ENCODE data around the gene FDPS.

FDPS gene

DNA sequence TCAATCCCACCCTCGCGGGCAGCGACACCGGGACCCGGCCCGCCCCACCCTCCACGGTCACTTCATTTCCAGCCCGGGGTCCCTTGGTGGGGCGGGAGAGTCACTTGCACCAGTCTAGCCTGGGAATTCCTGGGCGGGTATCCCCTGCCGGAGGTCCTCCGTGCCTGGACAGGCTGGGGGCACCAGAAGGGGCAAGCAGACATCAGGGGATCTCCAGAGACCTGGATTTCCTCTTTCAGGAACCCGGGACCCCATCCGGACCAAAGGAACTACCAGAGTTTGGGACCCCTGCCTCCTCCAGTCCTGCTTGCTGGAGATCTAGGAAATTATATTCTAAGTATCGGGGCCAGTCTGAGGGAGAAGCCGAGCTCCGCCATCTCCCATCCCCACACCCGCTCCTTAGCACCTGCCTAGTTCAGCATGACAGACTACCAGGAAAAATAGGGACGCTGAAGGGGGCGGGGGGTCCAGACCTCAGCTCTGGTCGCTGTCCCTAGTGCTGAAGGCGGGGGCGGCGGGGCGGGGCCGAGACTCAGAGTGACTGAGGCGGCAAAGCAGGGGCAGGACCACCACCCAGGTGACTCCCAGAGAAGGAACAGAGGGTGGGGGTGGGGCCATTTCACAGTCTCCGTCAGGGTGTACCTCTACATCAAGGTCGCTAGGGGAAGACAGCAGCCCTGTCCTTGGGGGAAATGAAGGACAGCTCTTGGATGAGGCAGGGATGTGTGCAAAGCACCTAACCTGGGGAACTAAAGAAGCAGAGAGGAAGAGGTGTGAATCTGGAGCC is 30.6 kb upstream of the FDPS start:
- TF ChIP-seq, protein P1, sequence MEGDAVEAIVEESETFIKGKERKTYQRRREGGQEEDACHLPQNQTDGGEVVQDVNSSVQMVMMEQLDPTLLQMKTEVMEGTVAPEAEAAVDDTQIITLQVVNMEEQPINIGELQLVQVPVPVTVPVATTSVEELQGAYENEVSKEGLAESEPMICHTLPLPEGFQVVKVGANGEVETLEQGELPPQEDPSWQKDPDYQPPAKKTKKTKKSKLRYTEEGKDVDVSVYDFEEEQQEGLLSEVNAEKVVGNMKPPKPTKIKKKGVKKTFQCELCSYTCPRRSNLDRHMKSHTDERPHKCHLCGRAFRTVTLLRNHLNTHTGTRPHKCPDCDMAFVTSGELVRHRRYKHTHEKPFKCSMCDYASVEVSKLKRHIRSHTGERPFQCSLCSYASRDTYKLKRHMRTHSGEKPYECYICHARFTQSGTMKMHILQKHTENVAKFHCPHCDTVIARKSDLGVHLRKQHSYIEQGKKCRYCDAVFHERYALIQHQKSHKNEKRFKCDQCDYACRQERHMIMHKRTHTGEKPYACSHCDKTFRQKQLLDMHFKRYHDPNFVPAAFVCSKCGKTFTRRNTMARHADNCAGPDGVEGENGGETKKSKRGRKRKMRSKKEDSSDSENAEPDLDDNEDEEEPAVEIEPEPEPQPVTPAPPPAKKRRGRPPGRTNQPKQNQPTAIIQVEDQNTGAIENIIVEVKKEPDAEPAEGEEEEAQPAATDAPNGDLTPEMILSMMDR (conservative IDR thresholded peaks at IDR 0.05; ENCODE audit: control insufficient read depth, insufficient read depth, low read depth, low read length): no peak
- DNase-seq (ENCODE audit: low read depth): peak; percentile 12
- H3K4me3 ChIP-seq (ENCODE audit: control insufficient read depth, low read depth, low read length): peak overlapping the region; percentile 58

DNA sequence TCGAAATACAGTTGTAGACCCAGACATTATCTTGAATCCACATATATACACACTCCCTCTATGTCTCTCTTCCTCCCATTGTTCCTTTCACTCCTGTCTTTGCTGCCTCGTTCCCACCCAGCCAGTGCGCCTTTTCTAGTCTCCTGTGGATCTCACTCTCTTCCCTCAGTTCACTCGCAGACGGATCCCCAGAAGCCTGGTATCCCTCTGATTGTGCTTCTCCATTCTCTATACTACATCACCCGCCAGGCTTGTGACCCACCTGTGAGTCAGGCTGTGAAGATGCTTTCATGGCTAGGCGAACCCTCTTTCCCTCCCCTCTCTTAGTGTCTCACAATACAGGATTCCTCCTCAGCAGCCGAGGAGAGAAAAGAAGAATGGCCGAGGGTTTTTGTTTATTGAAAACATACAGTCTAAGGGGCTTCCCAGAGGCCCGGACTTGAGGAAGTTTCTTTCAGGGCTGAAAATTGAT is 29.9 kb upstream of the FDPS start:
- no peak for DNase-seq (ENCODE audit: low read depth)
- TF ChIP-seq, protein P1 (conservative IDR thresholded peaks at IDR 0.05; ENCODE audit: control insufficient read depth, insufficient read depth, low read depth, low read length): no peak
- H3K4me3 ChIP-seq (ENCODE audit: control insufficient read depth, low read depth, low read length): no peak overlapping the region

DNA sequence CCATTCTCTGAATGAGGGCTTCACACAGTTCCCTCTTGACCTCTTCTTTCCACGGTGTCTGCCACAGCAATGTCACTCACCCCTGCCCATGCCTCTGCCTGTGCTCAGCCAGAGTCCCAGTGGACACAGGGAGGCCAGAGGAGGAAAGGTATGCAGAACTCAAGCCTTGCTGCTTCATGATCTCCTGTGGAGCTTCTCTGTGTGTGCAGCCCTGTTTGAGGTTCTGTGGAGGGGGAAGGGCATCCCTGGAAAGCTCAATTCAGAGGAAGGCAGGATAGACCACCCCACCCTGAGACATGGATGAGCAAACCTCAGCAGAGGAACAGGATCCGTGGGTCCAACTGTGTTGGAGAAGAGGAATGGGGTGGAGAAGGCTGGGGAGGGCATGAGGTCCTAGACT is 29.4 kb upstream of the FDPS start:
- DNase-seq (ENCODE audit: low read depth): no peak
- no peak overlapping the region for H3K4me3 ChIP-seq (ENCODE audit: control insufficient read depth, low read depth, low read length)
- TF ChIP-seq, protein P1 (conservative IDR thresholded peaks at IDR 0.05; ENCODE audit: control insufficient read depth, insufficient read depth, low read depth, low read length): no peak

DNA sequence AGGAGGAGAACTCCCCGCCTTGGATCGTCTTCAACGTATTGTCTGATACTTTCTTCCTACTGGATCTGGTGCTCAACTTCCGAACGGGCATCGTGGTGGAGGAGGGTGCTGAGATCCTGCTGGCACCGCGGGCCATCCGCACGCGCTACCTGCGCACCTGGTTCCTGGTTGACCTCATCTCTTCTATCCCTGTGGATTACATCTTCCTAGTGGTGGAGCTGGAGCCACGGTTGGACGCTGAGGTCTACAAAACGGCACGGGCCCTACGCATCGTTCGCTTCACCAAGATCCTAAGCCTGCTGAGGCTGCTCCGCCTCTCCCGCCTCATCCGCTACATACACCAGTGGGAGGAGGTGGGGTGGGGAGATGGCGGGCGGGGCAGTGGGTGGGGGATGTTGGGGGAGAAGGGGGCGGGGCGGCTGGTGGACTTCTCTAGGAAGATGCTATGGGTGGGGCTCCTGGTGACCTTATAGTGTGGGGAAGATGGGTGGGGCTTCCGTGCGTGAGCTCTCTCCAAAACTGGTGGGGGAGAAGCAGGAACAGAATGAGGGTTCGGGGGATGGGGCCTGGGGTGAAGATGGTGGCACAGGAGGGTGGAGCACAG is 26.1 kb upstream of the FDPS start:
- no peak for DNase-seq (ENCODE audit: low read depth)
- no peak overlapping the region for H3K4me3 ChIP-seq (ENCODE audit: control insufficient read depth, low read depth, low read length)
- TF ChIP-seq, protein P1 (conservative IDR thresholded peaks at IDR 0.05; ENCODE audit: control insufficient read depth, insufficient read depth, low read depth, low read length): no peak

DNA sequence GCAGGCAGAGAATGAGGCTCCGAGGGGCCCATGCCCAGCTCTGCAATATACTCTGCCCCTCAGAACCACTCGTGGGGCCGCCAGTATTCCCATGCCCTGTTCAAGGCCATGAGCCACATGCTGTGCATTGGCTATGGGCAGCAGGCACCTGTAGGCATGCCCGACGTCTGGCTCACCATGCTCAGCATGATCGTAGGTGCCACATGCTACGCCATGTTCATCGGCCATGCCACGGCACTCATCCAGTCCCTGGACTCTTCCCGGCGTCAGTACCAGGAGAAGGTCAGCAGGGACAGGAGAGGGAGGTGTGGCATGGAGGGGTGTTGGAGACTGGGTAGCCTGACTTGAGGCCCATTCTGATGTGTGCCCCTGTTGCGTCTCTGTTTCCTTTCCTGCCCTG is 24.2 kb upstream of the FDPS start:
- TF ChIP-seq, protein P1 (conservative IDR thresholded peaks at IDR 0.05; ENCODE audit: control insufficient read depth, insufficient read depth, low read depth, low read length): no peak
- DNase-seq (ENCODE audit: low read depth): no peak
- no peak overlapping the region for H3K4me3 ChIP-seq (ENCODE audit: control insufficient read depth, low read depth, low read length)

DNA sequence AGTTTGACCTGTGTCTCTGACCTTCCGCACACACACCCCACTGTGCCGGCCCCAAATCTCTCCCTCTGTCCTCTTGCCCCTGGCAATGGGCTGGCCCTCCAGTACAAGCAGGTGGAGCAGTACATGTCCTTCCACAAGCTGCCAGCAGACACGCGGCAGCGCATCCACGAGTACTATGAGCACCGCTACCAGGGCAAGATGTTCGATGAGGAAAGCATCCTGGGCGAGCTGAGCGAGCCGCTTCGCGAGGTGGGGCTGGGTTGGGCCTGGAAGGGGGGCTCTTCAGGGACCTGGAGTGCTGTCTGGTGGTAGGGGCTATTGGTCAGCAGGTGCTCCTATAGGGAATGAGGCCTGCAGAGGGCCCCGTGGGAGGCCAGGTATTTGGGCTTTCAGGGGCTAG is 23.6 kb upstream of the FDPS start:
- TF ChIP-seq, protein P1 (conservative IDR thresholded peaks at IDR 0.05; ENCODE audit: control insufficient read depth, insufficient read depth, low read depth, low read length): no peak
- no peak overlapping the region for H3K4me3 ChIP-seq (ENCODE audit: control insufficient read depth, low read depth, low read length)
- DNase-seq (ENCODE audit: low read depth): no peak
